ENCODE measurements around the gene OSBPL5. TPM values are rescaled to one million over a fixed set of nuclear protein-coding genes. Genes with fewer than 3 reads are reported as not detected.

Gene OSBPL5
- total RNA-seq, 2 experiments from 2014 or later, result 0.63 to 2.7 TPM

DNA sequence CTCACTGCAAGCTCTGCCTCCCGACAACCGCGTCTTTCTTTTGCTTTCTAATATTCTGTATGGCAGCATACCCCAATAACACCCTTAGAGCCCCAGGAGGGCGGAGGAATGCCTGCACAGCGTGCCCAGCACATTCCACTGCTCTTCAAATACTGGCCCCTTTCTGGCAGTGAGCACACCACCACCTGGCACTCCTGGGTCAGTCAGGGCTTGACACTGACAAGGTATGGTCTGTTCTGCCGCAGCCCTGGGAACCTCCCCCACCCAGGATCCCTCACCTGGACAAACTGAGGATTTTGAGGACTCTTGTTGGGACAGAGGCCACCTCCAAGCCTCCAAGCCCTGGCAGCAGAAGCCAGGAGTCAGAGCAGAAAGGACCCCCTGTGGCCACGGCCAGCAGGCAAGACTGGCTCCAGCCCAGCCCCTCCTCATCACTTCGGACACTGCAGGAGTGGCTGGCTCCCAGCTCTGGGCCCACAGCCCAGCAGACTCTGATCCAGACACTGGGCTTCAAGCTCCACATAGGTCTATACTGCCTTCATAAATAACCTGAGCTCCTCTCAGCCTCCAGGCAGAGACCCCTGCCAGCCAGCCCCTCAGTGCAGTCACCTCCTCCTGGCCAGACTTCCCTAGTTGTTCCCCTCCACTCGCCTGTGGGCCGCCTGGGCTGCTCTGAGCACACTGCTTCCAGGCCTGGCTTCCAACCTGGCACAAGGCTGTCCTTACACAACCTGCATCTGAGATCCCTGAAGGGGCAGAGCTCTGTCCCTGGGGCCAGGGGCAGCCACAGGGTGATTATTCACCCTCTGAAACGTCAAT is 122.4 kb downstream of the OSBPL5 start:
- ChIA-PET CTCF (ENCODE audit: unreplicated experiment) (no interaction called here), POLR2A (no interaction called here)
- Histone ChIP-seq H3K4me2 (ENCODE audit: low read length) (no peak overlapping the region), H3K4me3 (ENCODE audit: low read depth, low read length, poor library complexity, severe bottlenecking) (no peak overlapping the region), H3K4me1 (ENCODE audit: insufficient read depth, low read length, poor library complexity, severe bottlenecking) (no peaks in the 10 kb centered on the region), H3K36me3 (ENCODE audit: insufficient read depth, low read length) (peaks cover 71% of the 10 kb centered on the region), H3K9me2 (ENCODE audit: insufficient read depth, low read length) (no peaks in the 10 kb centered on the region), H3K27ac (ENCODE audit: low read depth, low read length, poor library complexity, severe bottlenecking) (no peak overlapping the region), H3K9me3 (ENCODE audit: low read length) (no peaks in the 10 kb centered on the region), H2AFZ (ENCODE audit: low read length) (no peak overlapping the region), H4K20me1 (ENCODE audit: insufficient read depth, low read length) (no peaks in the 10 kb centered on the region), H3K79me2 (ENCODE audit: insufficient read depth, low read depth, low read length) (no peaks in the 10 kb centered on the region; the same call in 1 of the 2 replicates)
- no peak for TF ChIP-seq EZH2phosphoT487 (IDR thresholded peaks at IDR 0.05; ENCODE audit: borderline replicate concordance, low read depth, low read length)
- TF ChIP-seq, protein P1, sequence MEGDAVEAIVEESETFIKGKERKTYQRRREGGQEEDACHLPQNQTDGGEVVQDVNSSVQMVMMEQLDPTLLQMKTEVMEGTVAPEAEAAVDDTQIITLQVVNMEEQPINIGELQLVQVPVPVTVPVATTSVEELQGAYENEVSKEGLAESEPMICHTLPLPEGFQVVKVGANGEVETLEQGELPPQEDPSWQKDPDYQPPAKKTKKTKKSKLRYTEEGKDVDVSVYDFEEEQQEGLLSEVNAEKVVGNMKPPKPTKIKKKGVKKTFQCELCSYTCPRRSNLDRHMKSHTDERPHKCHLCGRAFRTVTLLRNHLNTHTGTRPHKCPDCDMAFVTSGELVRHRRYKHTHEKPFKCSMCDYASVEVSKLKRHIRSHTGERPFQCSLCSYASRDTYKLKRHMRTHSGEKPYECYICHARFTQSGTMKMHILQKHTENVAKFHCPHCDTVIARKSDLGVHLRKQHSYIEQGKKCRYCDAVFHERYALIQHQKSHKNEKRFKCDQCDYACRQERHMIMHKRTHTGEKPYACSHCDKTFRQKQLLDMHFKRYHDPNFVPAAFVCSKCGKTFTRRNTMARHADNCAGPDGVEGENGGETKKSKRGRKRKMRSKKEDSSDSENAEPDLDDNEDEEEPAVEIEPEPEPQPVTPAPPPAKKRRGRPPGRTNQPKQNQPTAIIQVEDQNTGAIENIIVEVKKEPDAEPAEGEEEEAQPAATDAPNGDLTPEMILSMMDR (conservative IDR thresholded peaks at IDR 0.05; ENCODE audit: low read length), result no peak
- BruUV-seq (replicated peaks), result no TSS peak
- intact Hi-C loops (cut with micrococcal nuclease; ENCODE audit: unreplicated experiment), result no loop called here
- no peak for DNase-seq (ENCODE audit: low spot score)

DNA sequence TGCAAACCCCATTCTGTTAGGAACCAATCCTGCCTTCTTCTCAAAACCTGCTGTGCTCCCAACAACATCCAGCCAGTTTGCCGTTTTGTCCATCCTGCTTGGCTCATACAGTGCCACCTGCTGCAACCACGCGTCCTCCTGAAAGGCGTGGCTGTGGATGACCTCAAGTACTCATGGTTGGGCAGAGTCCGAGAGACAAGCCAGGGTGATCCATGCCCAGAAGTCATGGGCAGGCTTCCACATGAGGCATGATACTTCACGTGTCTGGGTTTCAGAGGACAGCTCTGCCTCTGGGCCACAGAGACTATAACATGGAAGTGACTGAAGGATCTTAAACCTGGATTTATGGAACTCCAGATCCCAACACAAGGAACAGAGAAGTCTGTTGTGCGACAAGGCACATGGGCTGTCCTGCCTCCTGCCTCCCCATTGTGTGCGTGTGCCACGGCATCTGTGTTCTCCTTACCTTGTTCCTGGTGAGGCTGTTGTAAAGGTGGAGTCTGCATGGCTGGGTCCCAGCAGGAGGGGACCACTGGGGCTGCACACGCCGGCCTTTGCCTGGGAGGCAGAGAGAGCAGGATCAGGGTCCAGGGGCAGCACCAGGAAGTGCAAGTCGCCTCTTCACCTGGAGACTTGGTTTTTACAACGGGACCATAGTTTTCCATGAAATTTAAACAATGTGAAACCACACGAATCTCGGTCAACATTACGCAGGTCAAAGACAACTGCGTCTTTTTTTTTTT is 123.2 kb downstream of the OSBPL5 start:
- Histone ChIP-seq H3K4me2 (ENCODE audit: low read length) (no peak overlapping the region), H3K79me2 (ENCODE audit: insufficient read depth, low read depth, low read length) (no peaks in the 10 kb centered on the region), H3K9me3 (ENCODE audit: low read length) (no peaks in the 10 kb centered on the region), H3K27ac (ENCODE audit: low read depth, low read length, poor library complexity, severe bottlenecking) (no peak overlapping the region), H2AFZ (ENCODE audit: low read length) (no peak overlapping the region), H3K4me3 (ENCODE audit: low read depth, low read length, poor library complexity, severe bottlenecking) (no peak overlapping the region), H4K20me1 (ENCODE audit: insufficient read depth, low read length) (no peaks in the 10 kb centered on the region), H3K4me1 (ENCODE audit: insufficient read depth, low read length, poor library complexity, severe bottlenecking) (peaks cover 4% of the 10 kb centered on the region), H3K36me3 (ENCODE audit: insufficient read depth, low read length) (peaks cover 72% of the 10 kb centered on the region), H3K9me2 (ENCODE audit: insufficient read depth, low read length) (no peaks in the 10 kb centered on the region)
- DNase-seq (ENCODE audit: low spot score), result no peak
- BruUV-seq (replicated peaks), result no TSS peak
- intact Hi-C loops (cut with micrococcal nuclease; ENCODE audit: unreplicated experiment), result no loop called here
- TF ChIP-seq EZH2phosphoT487 (IDR thresholded peaks at IDR 0.05; ENCODE audit: borderline replicate concordance, low read depth, low read length), result no peak
- TF ChIP-seq, protein P1 (conservative IDR thresholded peaks at IDR 0.05; ENCODE audit: low read length), result no peak
- ChIA-PET POLR2A (no interaction called here), CTCF (ENCODE audit: unreplicated experiment) (no interaction called here)

DNA sequence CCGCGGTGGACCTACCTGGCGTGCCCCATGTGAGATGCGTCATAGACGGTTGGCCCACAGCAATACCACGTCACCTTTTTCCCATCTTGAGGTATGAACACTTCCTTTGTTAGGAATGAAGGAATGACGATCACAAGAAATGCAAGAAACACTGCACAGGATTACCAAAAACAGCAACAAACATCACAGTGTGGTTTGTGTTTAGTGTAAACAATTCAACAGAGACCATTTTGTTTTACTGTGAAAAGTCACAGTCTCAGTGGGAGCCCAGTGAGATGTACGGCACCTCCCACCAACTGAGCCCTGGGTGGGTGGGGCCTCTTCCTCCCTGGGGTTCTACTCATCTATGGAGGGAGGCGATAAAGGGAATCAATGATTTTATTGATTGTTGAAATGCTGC is 124.2 kb downstream of the OSBPL5 start:
- H3K27ac ChIP-seq (ENCODE audit: low read depth, low read length, poor library complexity, severe bottlenecking), result no peak overlapping the region
- no peaks in the 10 kb centered on the region for H3K9me2 ChIP-seq (ENCODE audit: insufficient read depth, low read length)
- no TSS peak for BruUV-seq (replicated peaks)
- H3K36me3 ChIP-seq (ENCODE audit: insufficient read depth, low read length), result peaks cover 72% of the 10 kb centered on the region
- H4K20me1 ChIP-seq (ENCODE audit: insufficient read depth, low read length), result no peaks in the 10 kb centered on the region
- no peak overlapping the region for H3K4me2 ChIP-seq (ENCODE audit: low read length)
- H3K4me1 ChIP-seq (ENCODE audit: insufficient read depth, low read length, poor library complexity, severe bottlenecking), result peaks cover 14% of the 10 kb centered on the region
- no peak for DNase-seq (ENCODE audit: low spot score)
- no peak overlapping the region for H2AFZ ChIP-seq (ENCODE audit: low read length)
- ChIA-PET POLR2A (no interaction called here), CTCF (ENCODE audit: unreplicated experiment) (no interaction called here)
- no peaks in the 10 kb centered on the region for H3K9me3 ChIP-seq (ENCODE audit: low read length)
- TF ChIP-seq, protein P1 (conservative IDR thresholded peaks at IDR 0.05; ENCODE audit: low read length), result no peak
- no peak for TF ChIP-seq EZH2phosphoT487 (IDR thresholded peaks at IDR 0.05; ENCODE audit: borderline replicate concordance, low read depth, low read length)
- no peak overlapping the region for H3K4me3 ChIP-seq (ENCODE audit: low read depth, low read length, poor library complexity, severe bottlenecking)
- no peaks in the 10 kb centered on the region for H3K79me2 ChIP-seq (ENCODE audit: insufficient read depth, low read depth, low read length)
- intact Hi-C loops (cut with micrococcal nuclease; ENCODE audit: unreplicated experiment), result no loop called here

Measured in OCI-LY7 (cell line).